ENCODE measurements around the gene SEZ6. TPM values are rescaled to one million over a fixed set of nuclear protein-coding genes. Genes with fewer than 3 reads are reported as not detected.

SEZ6 gene
- total RNA-seq, 3 donors from 2014 or later, result 0.31 to 1.0 TPM; not detected in 1

GRCh38 chr17:29014716-29015115, 8.9 kb upstream of the SEZ6 start:
- DNase-seq, result no peak
- ATAC-seq, result no peak
- Histone ChIP-seq H3K4me3 (no peak overlapping the region), H3K36me3 (ENCODE audit: low read depth) (no peaks in the 10 kb centered on the region), H3K4me1 (ENCODE audit: low read depth) (peaks cover 1% of the 10 kb centered on the region), H3K9me3 (no peaks in the 10 kb centered on the region)
- intact Hi-C loops (cut with DNase I, micrococcal nuclease), result no loop called here
- no peak for TF ChIP-seq CTCF (IDR thresholded peaks at IDR 0.05)

DNA sequence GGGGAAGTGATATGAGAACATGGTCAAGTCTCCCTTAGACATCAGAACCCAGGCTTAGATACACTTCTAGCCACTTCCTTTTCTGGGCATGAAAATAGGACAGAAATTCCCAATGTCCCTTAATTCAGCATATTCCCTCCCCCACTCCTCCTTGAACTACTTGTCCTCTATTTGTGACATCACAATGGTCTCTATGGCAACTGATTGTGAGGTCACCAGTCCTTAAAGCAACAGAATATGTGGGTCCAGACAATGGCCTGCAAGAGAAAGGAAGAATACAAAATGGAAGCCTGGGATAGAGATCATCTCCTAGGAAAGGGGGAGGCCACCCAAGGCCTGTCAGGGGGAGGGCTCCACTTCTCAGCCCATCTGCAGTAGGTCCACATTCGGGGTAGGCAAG, 6.7 kb upstream of the SEZ6 start:
- DNase-seq, result no peak
- Histone ChIP-seq H3K36me3 (ENCODE audit: low read depth) (no peaks in the 10 kb centered on the region), H3K9me3 (no peaks in the 10 kb centered on the region), H3K4me1 (ENCODE audit: low read depth) (no peaks in the 10 kb centered on the region), H3K4me3 (no peak overlapping the region)
- no peak for ATAC-seq
- no peak for TF ChIP-seq CTCF (IDR thresholded peaks at IDR 0.05)
- intact Hi-C loops (cut with DNase I, micrococcal nuclease), result no loop called here

GRCh38 chr17:29010586-29010985, 4.8 kb upstream of the SEZ6 start:
- Histone ChIP-seq H3K36me3 (ENCODE audit: low read depth) (no peaks in the 10 kb centered on the region), H3K4me1 (ENCODE audit: low read depth) (peaks cover under 1% of the 10 kb centered on the region), H3K4me3 (no peak overlapping the region), H3K9me3 (no peaks in the 10 kb centered on the region)
- DNase-seq (no peak), ATAC-seq (no peak)
- no peak for TF ChIP-seq CTCF (IDR thresholded peaks at IDR 0.05)
- intact Hi-C loops (cut with DNase I, micrococcal nuclease), result no loop called here

GRCh38 chr17:29010129-29010528, 4.3 kb upstream of the SEZ6 start:
- ATAC-seq (no peak), DNase-seq (no peak)
- H3K4me1 ChIP-seq (ENCODE audit: low read depth), result peaks cover 4% of the 10 kb centered on the region
- H3K4me3 ChIP-seq, result no peak overlapping the region
- no peak for TF ChIP-seq CTCF (IDR thresholded peaks at IDR 0.05)
- H3K9me3 ChIP-seq, result no peaks in the 10 kb centered on the region
- intact Hi-C loops (cut with DNase I, micrococcal nuclease), result no loop called here
- H3K36me3 ChIP-seq (ENCODE audit: low read depth), result no peaks in the 10 kb centered on the region

GRCh38 chr17:29008591-29008990, 2.8 kb upstream of the SEZ6 start:
- peaks cover 4% of the 10 kb centered on the region for H3K4me1 ChIP-seq (ENCODE audit: low read depth)
- no peak for TF ChIP-seq CTCF (IDR thresholded peaks at IDR 0.05)
- H3K36me3 ChIP-seq (ENCODE audit: low read depth), result no peaks in the 10 kb centered on the region
- DNase-seq (no peak), ATAC-seq (no peak)
- intact Hi-C loops (cut with DNase I, micrococcal nuclease), result no loop called here
- no peaks in the 10 kb centered on the region for H3K9me3 ChIP-seq
- no peak overlapping the region for H3K4me3 ChIP-seq

GRCh38 chr17:29007860-29008455, 2.1 kb upstream of the SEZ6 start:
- intact Hi-C loops (cut with DNase I, micrococcal nuclease), result no loop called here
- no peak overlapping the region for H3K4me3 ChIP-seq
- DNase-seq (no peak), ATAC-seq (no peak)
- H3K9me3 ChIP-seq, result no peaks in the 10 kb centered on the region
- no peak for TF ChIP-seq CTCF (IDR thresholded peaks at IDR 0.05)
- H3K36me3 ChIP-seq (ENCODE audit: low read depth), result no peaks in the 10 kb centered on the region
- H3K4me1 ChIP-seq (ENCODE audit: low read depth), result peaks cover 4% of the 10 kb centered on the region
